Esophagus squamous epithelium (tissue), 4 donors: Measurements from ENCODE around the gene LRRC32.

Experiments used
- CTCF ChIP-seq, 6 experiments: fragments of 450-650 bp in 4 of 6; fragments of 200-600 bp in 2 of 6; sonication (generic) in 2 of 6; IDR thresholded peaks; one replicate each; pipeline ENCODE4 v1.5.1; 2016 to 2019; ENCODE audit warnings: antibody characterized with exemption in 6 of 6, mild to moderate bottlenecking in 4 of 6, moderate library complexity in 4 of 6
- POLR2A ChIP-seq, 4 donors: fragments of 450-650 bp; IDR thresholded peaks; one replicate each; pipeline ENCODE4 v1.6.1; 2017; ENCODE audit warnings: antibody characterized with exemption in 4 of 4, mild to moderate bottlenecking in 4 of 4, moderate library complexity in 3 of 4

- TF ChIP-seq POLR2A (IDR thresholded peaks at IDR 0.05): no peak
- TF ChIP-seq CTCF (IDR thresholded peaks at IDR 0.05): no peak
Observed at GRCh38 chr11:76682106-76682505, 11.6 kb upstream of the LRRC32 start.
